Measurements from ENCODE around the gene PLAC1.

The PLAC1 gene

GRCh38 chrX:134658002-134658759, at the start of gene PLAC1:
PLAC1 (minus strand) TSS chrX:134658471; CDS start chrX:134566682, 91,789 bp downstream.
- DNase-seq (ENCODE audit: low read depth): no peak

- DNase-seq (ENCODE audit: low read depth): no peak
Measured at GRCh38 chrX:134706138-134706537, 47.9 kb upstream of the PLAC1 start.

- DNase-seq (ENCODE audit: low read depth): no peak
Measured at GRCh38 chrX:134695999-134696398, 37.7 kb upstream of the PLAC1 start.

GRCh38 chrX:134694333-134695322, 36.4 kb upstream of the PLAC1 start:
- DNase-seq (ENCODE audit: low read depth): no peak

GRCh38 chrX:134693644-134694043, 35.4 kb upstream of the PLAC1 start:
- no peak for DNase-seq (ENCODE audit: low read depth)

- no peak for DNase-seq (ENCODE audit: low read depth)
Measured at GRCh38 chrX:134692990-134693389, 34.7 kb upstream of the PLAC1 start.

GRCh38 chrX:134692233-134692632, 34.0 kb upstream of the PLAC1 start:
- no peak for DNase-seq (ENCODE audit: low read depth)

- DNase-seq (ENCODE audit: low read depth): no peak
Measured at GRCh38 chrX:134691453-134691852, 33.2 kb upstream of the PLAC1 start.

- no peak for DNase-seq (ENCODE audit: low read depth)
Measured at GRCh38 chrX:134688839-134689238, 30.6 kb upstream of the PLAC1 start.

GRCh38 chrX:134688031-134688823, 30.0 kb upstream of the PLAC1 start:
- no peak for DNase-seq (ENCODE audit: low read depth)

GRCh38 chrX:134685668-134686067, 27.4 kb upstream of the PLAC1 start:
- no peak for DNase-seq (ENCODE audit: low read depth)

GRCh38 chrX:134684956-134685355, 26.7 kb upstream of the PLAC1 start:
- DNase-seq (ENCODE audit: low read depth): no peak

GRCh38 chrX:134683351-134684005, 25.2 kb upstream of the PLAC1 start:
- DNase-seq (ENCODE audit: low read depth): no peak

GRCh38 chrX:134682081-134682480, 23.8 kb upstream of the PLAC1 start:
- DNase-seq (ENCODE audit: low read depth): no peak

GRCh38 chrX:134679644-134680043, 21.4 kb upstream of the PLAC1 start:
- DNase-seq (ENCODE audit: low read depth): no peak

GRCh38 chrX:134679221-134679620, 20.9 kb upstream of the PLAC1 start:
- DNase-seq (ENCODE audit: low read depth): no peak

GRCh38 chrX:134677332-134677731, 19.1 kb upstream of the PLAC1 start:
- DNase-seq (ENCODE audit: low read depth): no peak

- no peak for DNase-seq (ENCODE audit: low read depth)
Measured at GRCh38 chrX:134676436-134676835, 18.2 kb upstream of the PLAC1 start.

- no peak for DNase-seq (ENCODE audit: low read depth)
Measured at GRCh38 chrX:134673123-134673522, 14.9 kb upstream of the PLAC1 start.

GRCh38 chrX:134672101-134672500, 13.8 kb upstream of the PLAC1 start:
- no peak for DNase-seq (ENCODE audit: low read depth)

GRCh38 chrX:134671294-134671693, 13.0 kb upstream of the PLAC1 start:
- DNase-seq (ENCODE audit: low read depth): no peak

Measured in activated gamma-delta T cell treated with anti-CD3 and anti-CD28 coated beads, Interleukin-2, amount 50 U/mL, for 16 hours (primary cell).